ENCODE data around the gene CEP41. TPM values are rescaled to one million over a fixed set of nuclear protein-coding genes. Genes with fewer than 3 reads are reported as not detected.

The CEP41 gene
- total RNA-seq, 1 experiment from 2014 or later, result 7.1 TPM

- H3K9me3 Mint-ChIP-seq, result no peaks in the 10 kb centered on the region
- no peak overlapping the region; the same call in 1 of the 2 replicates for H3K27ac Mint-ChIP-seq
- H3K27me3 Mint-ChIP-seq (ENCODE audit: low read depth), result no peaks in the 10 kb centered on the region; the same call in 1 of the 2 replicates
- POLR2A ChIA-PET, result no interaction called here
- no peak for DNase-seq (ENCODE audit: low spot score)
- no peak for ATAC-seq
- no peak overlapping the region for H3K4me3 Mint-ChIP-seq
- peaks cover 4% of the 10 kb centered on the region for H3K36me3 Mint-ChIP-seq
- no peak for TF ChIP-seq NR3C1 (CRISPR knock-in tag; conservative IDR thresholded peaks at IDR 0.05; ENCODE audit: low read depth)
- no peak for TF ChIP-seq ZNF396 (CRISPR knock-in tag; IDR thresholded peaks at IDR 0.05; ENCODE audit: borderline replicate concordance)
- no peak for TF ChIP-seq NFYB (CRISPR knock-in tag; conservative IDR thresholded peaks at IDR 0.05; ENCODE audit: low read depth)
- TF ChIP-seq TCF7 (CRISPR knock-in tag; IDR thresholded peaks at IDR 0.05; ENCODE audit: low read depth), result no peak
- TF ChIP-seq ZNF423 (CRISPR knock-in tag; IDR thresholded peaks at IDR 0.05), result no peak
- TF ChIP-seq ZNF138 (CRISPR knock-in tag; conservative IDR thresholded peaks at IDR 0.05), result no peak
- no peak for TF ChIP-seq CBFB (CRISPR knock-in tag; IDR thresholded peaks at IDR 0.05; ENCODE audit: low read depth)
- TF ChIP-seq AFF4 (CRISPR knock-in tag; IDR thresholded peaks at IDR 0.05; ENCODE audit: borderline replicate concordance), result no peak
- TF ChIP-seq ZNF425 (CRISPR knock-in tag; conservative IDR thresholded peaks at IDR 0.05), result no peak
- TF ChIP-seq RORB (CRISPR knock-in tag; IDR thresholded peaks at IDR 0.05), result no peak
- no peak for TF ChIP-seq GABPB1 (CRISPR knock-in tag; IDR thresholded peaks at IDR 0.05)
- TF ChIP-seq OVOL2 (CRISPR knock-in tag; IDR thresholded peaks at IDR 0.05; ENCODE audit: borderline replicate concordance), result no peak
- TF ChIP-seq ZNF532 (CRISPR knock-in tag; IDR thresholded peaks at IDR 0.05; ENCODE audit: borderline replicate concordance), result no peak
- TF ChIP-seq ZBTB21 (CRISPR knock-in tag; IDR thresholded peaks at IDR 0.05; ENCODE audit: borderline replicate concordance), result no peak
- CTCF ChIA-PET, result no interaction called here
- peaks cover 29% of the 10 kb centered on the region for H3K4me1 Mint-ChIP-seq
These were observed 42.2 kb downstream of the CEP41 start for GRCh38 chr7:130398526-130399090.

GRCh38 chr7:130397758-130398073 lies 43.1 kb downstream of the CEP41 start:
- no peaks in the 10 kb centered on the region; the same call in 1 of the 2 replicates for H3K27me3 Mint-ChIP-seq (ENCODE audit: low read depth)
- no peak overlapping the region for H3K4me3 Mint-ChIP-seq
- DNase-seq (ENCODE audit: low spot score), result no peak
- H3K9me3 Mint-ChIP-seq, result no peaks in the 10 kb centered on the region
- H3K4me1 Mint-ChIP-seq, result peaks cover 29% of the 10 kb centered on the region
- CTCF ChIA-PET, result interaction anchor here (0.7 to 1.1 kb wide), 2 partner anchors 16 to 31 kb away, joined by 3 to 4 read pairs; no protein-coding TSS in a partner anchor
- ATAC-seq, result no peak
- no peak for TF ChIP-seq USF2 (CRISPR knock-in tag; IDR thresholded peaks at IDR 0.05)
- H3K36me3 Mint-ChIP-seq, result peaks cover 4% of the 10 kb centered on the region
- 0 out of 2 replicates have a peak overlapping the region, but pooled peaks have one; percentile 47 for H3K27ac Mint-ChIP-seq
- POLR2A ChIA-PET, result no interaction called here
